ENCODE results near the gene VPS9D1. TPM values are rescaled to one million over a fixed set of nuclear protein-coding genes. Genes with fewer than 3 reads are reported as not detected.

The VPS9D1 gene
- total RNA-seq, 6 experiments from 2014 or later = 5.6 to 12.4 (median 9.4) TPM

- TF ChIP-seq CTCF (IDR thresholded peaks at IDR 0.05) = no peak
- no peak for TF ChIP-seq POLR2A (IDR thresholded peaks at IDR 0.05)
- no peak overlapping the region for H3K27ac ChIP-seq
- WGBS (ENCODE audit: insufficient coverage, low coverage, low lambda C conversion rate, missing lambda C conversion rate) = 87% methylated on average over 9 of the region's 9 CpGs
- intact Hi-C loops (cut with DNase I) = no loop called here
- H3K4me1 ChIP-seq = no peaks in the 10 kb centered on the region
- H3K9me3 ChIP-seq = no peaks in the 10 kb centered on the region
- no peak overlapping the region for H3K4me3 ChIP-seq
- ATAC-seq (no peak), DNase-seq (no peak)
- H3K36me3 ChIP-seq = peaks cover 0 to 12% (median 0%) of the 10 kb centered on the region in 4 donors
- H3K27me3 ChIP-seq = no peaks in the 10 kb centered on the region
Observed at GRCh38 chr16:89748076-89748475, 27.4 kb upstream of the VPS9D1 start.

GRCh38 chr16:89746043-89746442 is 25.3 kb upstream of the VPS9D1 start:
- H3K9me3 ChIP-seq = no peaks in the 10 kb centered on the region
- WGBS (ENCODE audit: insufficient coverage, low coverage, low lambda C conversion rate, missing lambda C conversion rate) = 100% methylated on average over 4 of the region's 15 CpGs
- peaks cover 0 to 8% (median 0%) of the 10 kb centered on the region in 4 donors for H3K36me3 ChIP-seq
- no peak for ATAC-seq
- no peaks in the 10 kb centered on the region for H3K27me3 ChIP-seq
- intact Hi-C loops (cut with DNase I) = no loop called here
- no peaks in the 10 kb centered on the region for H3K4me1 ChIP-seq
- H3K27ac ChIP-seq = no peak overlapping the region
- no peak overlapping the region for H3K4me3 ChIP-seq
- DNase-seq = no peak
- TF ChIP-seq POLR2A (IDR thresholded peaks at IDR 0.05) (no peak), CTCF (IDR thresholded peaks at IDR 0.05) (no peak)

- Histone ChIP-seq H3K27ac (no peak overlapping the region), H3K36me3 (peaks cover 0 to 12% (median 3%) of the 10 kb centered on the region in 4 donors), H3K9me3 (no peaks in the 10 kb centered on the region), H3K4me1 (no peaks in the 10 kb centered on the region), H3K4me3 (no peak overlapping the region), H3K27me3 (no peaks in the 10 kb centered on the region)
- 91% methylated on average over 8 of the region's 16 CpGs for WGBS (ENCODE audit: insufficient coverage, low coverage, low lambda C conversion rate, missing lambda C conversion rate)
- no peak for DNase-seq
- TF ChIP-seq CTCF (IDR thresholded peaks at IDR 0.05) (no peak), POLR2A (IDR thresholded peaks at IDR 0.05) (no peak)
- ATAC-seq = no peak
- intact Hi-C loops (cut with DNase I) = no loop called here
Observed at GRCh38 chr16:89744813-89745212, 24.1 kb upstream of the VPS9D1 start.

GRCh38 chr16:89742948-89743347 is 22.2 kb upstream of the VPS9D1 start:
- TF ChIP-seq POLR2A (IDR thresholded peaks at IDR 0.05) = no peak
- TF ChIP-seq CTCF (IDR thresholded peaks at IDR 0.05) = no peak
- Histone ChIP-seq H3K4me3 (no peak overlapping the region), H3K9me3 (no peaks in the 10 kb centered on the region), H3K27me3 (no peaks in the 10 kb centered on the region), H3K36me3 (peaks cover 0 to 31% (median 16%) of the 10 kb centered on the region in 4 donors), H3K27ac (no peak overlapping the region), H3K4me1 (no peaks in the 10 kb centered on the region)
- DNase-seq (no peak), ATAC-seq (no peak)
- WGBS (ENCODE audit: insufficient coverage, low coverage, low lambda C conversion rate, missing lambda C conversion rate) = 100% methylated on average over 2 of the region's 4 CpGs
- intact Hi-C loops (cut with DNase I) = no loop called here
